ENCODE data around the gene CEP89.

DNA sequence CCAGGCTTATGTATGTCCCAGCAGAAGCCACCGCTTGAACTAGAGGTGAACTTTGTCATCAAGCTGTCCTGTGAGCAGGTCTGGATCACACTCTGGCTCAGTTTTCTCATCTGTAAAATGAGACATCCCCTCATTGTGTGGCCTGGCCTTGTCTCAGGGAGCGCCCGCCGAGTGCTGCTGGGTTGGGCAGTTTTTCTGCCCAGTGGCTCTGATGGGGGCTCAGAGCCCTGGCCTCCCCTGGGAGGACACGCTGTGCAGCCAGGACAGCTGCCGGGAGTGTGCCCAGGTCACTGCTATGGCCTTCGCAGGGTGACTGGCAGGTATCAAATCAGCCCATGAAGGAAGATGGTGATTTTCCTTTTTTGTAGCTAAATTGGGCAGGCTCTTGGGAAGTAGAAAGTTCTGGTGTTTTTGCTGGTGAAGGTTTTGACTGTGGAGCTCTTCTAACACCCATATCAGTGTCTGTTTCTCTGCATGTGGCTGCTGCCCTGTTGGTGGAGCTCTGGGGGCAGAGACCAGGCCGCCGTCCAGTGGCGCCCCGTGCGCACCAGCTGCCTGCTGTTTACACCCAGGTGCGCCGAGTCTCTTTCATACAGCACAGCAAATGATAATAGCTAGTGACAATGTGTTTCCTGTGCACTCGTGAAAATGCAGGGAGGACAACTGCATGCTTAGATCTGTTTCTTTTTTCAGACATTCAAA, 143.0 kb downstream of the CEP89 start:
- TF ChIP-seq POLR2A (IDR thresholded peaks at IDR 0.05; ENCODE audit: low read length) (no peak), GATA1 (IDR thresholded peaks at IDR 0.05; ENCODE audit: low read depth, low read length) (no peak)

Data from erythroblast (primary cell).